Calu3 (cell line): ENCODE data around the gene NBPF14. TPM values are rescaled to one million over a fixed set of nuclear protein-coding genes. Genes with fewer than 3 reads are reported as not detected.
A peak's percentile ranks its signal among the peaks of the same experiment; 100 is the strongest.
"Not testable (repeated sequence)": the region's sequence is repeated elsewhere in the genome, so short reads cannot be mapped to it uniquely, and the experiment has no call there.

Source experiments
- BruUV-seq: library from RNA; stranded (reverse); fragments of 400-500 nt; replicated peaks from 2 replicates; lab custom pipeline; 2021; lab: Mats Ljungman, UMichigan
- CTCF ChIA-PET: fragments of 300-600 bp; sonication (Branson Sonifier 250); formaldehyde crosslinking; loops from one replicate; lab custom pipeline; 2022; ENCODE audit warnings: antibody characterized with exemption; lab: Charles Lee
- DNase-seq: peaks from one replicate; pipeline ENCODE4 v3.0.0; 2022
- H3K27ac Mint-ChIP-seq: one replicate; pipeline ENCODE4 v1.8.0; 2022; ENCODE audit warnings: mixed read lengths; ENCODE audit not compliant: unreplicated experiment
- H3K27me3 Mint-ChIP-seq: one replicate; pipeline ENCODE4 v1.8.0; 2022; ENCODE audit warnings: mixed read lengths; ENCODE audit not compliant: unreplicated experiment
- H3K36me3 Mint-ChIP-seq: one replicate; pipeline ENCODE4 v1.8.0; 2022; ENCODE audit warnings: mild to moderate bottlenecking, moderate library complexity, mixed read lengths; ENCODE audit not compliant: insufficient read depth, unreplicated experiment
- H3K4me1 Mint-ChIP-seq: one replicate; pipeline ENCODE4 v1.8.0; 2022; ENCODE audit warnings: mild to moderate bottlenecking, low read depth, mixed read lengths; ENCODE audit not compliant: unreplicated experiment
- H3K4me3 Mint-ChIP-seq: one replicate; pipeline ENCODE4 v1.8.0; 2022; ENCODE audit warnings: mild to moderate bottlenecking, low read depth, moderate library complexity, mixed read lengths; ENCODE audit not compliant: unreplicated experiment
- H3K9me3 Mint-ChIP-seq: one replicate; pipeline ENCODE4 v1.8.0; 2022; ENCODE audit warnings: low read depth, mixed read lengths; ENCODE audit not compliant: unreplicated experiment
- intact Hi-C: fragments of 100-400 bp; cut with micrococcal nuclease; formaldehyde crosslinking; loops from one replicate; pipeline ENCODE4 v1.10.0; 2022; ENCODE audit not compliant: unreplicated experiment
- total RNA-seq: library from RNA; stranded (reverse); gene quantifications from 2 replicates; pipeline ENCODE4 v1.2.3, GENCODE V29; 2022
- TF ChIP-seq, protein P1 (sequence below): fragments of 200-600 bp; IDR thresholded peaks from one replicate; pipeline ENCODE4 v1.8.0; 2022; ENCODE audit warnings: antibody characterized with exemption; ENCODE audit not compliant: unreplicated experiment

The NBPF14 gene
- total RNA-seq, 1 experiment from 2014 or later: 30.7 TPM

DNA sequence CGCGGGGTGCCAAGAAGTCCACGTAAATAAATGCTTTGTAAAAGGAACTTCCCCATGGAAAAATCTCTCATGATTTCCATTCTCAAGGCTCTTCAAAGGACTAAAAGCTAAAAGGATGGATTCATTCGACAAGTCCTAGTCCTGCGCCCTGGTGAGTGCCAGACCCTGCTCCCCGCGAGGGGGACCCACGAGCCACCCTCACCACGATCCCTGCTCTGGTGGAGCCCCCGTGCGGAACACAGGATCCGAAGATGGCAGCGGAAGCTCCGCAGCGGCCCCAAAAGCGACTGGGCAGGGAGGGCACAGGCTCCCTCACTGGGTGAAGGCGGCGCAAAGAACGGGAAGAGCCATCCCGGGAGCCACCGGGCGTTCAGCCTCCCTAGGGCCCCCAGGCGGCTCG, 67.2 kb downstream of the NBPF14 start:
- BruUV-seq, H3K4me1 Mint-ChIP-seq, H3K27ac Mint-ChIP-seq, CTCF ChIA-PET, H3K27me3 Mint-ChIP-seq, H3K36me3 Mint-ChIP-seq, H3K4me3 Mint-ChIP-seq, H3K9me3 Mint-ChIP-seq: not testable (repeated sequence)
- TF ChIP-seq, protein P1, sequence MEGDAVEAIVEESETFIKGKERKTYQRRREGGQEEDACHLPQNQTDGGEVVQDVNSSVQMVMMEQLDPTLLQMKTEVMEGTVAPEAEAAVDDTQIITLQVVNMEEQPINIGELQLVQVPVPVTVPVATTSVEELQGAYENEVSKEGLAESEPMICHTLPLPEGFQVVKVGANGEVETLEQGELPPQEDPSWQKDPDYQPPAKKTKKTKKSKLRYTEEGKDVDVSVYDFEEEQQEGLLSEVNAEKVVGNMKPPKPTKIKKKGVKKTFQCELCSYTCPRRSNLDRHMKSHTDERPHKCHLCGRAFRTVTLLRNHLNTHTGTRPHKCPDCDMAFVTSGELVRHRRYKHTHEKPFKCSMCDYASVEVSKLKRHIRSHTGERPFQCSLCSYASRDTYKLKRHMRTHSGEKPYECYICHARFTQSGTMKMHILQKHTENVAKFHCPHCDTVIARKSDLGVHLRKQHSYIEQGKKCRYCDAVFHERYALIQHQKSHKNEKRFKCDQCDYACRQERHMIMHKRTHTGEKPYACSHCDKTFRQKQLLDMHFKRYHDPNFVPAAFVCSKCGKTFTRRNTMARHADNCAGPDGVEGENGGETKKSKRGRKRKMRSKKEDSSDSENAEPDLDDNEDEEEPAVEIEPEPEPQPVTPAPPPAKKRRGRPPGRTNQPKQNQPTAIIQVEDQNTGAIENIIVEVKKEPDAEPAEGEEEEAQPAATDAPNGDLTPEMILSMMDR: peak; percentile 29
- DNase-seq: peak; percentile 68
- intact Hi-C loops: loop anchor here (10.0 kb wide), 1 partner anchor 154 kb away; no protein-coding TSS in a partner anchor

DNA sequence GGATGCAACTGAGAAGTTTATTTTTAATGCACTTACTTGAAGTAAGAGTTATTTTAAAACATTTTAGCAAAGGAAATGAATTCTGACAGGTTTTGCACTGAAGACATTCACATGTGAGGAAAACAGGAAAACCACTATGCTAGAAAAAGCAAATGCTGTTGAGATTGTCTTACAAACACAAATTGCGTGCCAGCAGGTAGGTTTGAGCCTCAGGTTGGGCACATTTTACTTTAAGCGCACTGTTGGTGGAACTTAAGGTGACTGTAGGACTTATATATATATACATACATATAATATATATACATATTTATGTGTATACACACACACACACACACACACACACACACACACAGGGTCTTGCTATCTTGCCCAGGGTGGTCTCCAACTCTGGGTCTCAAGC, 69.2 kb downstream of the NBPF14 start:
- H3K27ac Mint-ChIP-seq, DNase-seq, H3K27me3 Mint-ChIP-seq, H3K9me3 Mint-ChIP-seq, BruUV-seq, H3K4me1 Mint-ChIP-seq, CTCF ChIA-PET, H3K4me3 Mint-ChIP-seq: not testable (repeated sequence)
- intact Hi-C loops: loop anchor here (10.0 kb wide), 1 partner anchor 152 kb away; no protein-coding TSS in a partner anchor
- peaks cover 23% of the 10 kb centered on the region for H3K36me3 Mint-ChIP-seq

- CTCF ChIA-PET: not testable (repeated sequence)
- H3K36me3 Mint-ChIP-seq: peaks cover 17% of the 10 kb centered on the region
These were observed 72.3 kb downstream of the NBPF14 start for GRCh38 chr1:148523205-148524144.

DNA sequence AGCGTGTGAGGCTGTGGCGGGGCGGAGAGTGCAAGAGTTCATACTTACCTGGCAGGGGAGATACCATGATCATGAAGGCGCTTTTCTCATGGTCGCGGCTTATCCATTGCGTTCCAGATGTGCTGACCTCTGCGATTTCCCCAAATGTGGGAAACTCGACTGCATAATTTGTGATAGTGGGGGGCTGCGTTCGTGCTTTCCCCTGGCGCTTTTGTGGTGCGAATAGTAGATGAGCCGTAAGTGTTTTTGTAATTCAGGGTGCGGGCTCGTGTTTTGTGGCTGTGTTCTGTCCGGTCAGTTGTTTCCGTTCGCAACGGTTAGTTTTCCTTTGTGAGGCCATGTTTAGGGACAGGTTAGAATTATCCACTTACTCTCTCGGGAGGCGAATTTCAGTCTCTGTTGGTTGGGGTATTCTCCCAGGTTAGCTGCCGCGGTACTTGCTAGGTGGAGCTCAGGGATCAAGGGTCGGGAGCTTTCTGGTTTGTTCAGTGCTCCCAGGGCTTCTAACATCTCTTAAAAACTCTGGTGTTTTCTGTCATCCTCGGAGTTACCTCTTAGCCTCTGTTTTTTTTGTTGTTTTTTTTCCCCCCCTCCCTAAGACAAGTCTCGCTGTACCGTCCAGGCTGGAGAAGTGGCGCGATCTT, 73.1 kb downstream of the NBPF14 start:
- H3K27me3 Mint-ChIP-seq, CTCF ChIA-PET, H3K9me3 Mint-ChIP-seq, H3K4me1 Mint-ChIP-seq: not testable (repeated sequence)
- intact Hi-C loops: loop anchor here (10.0 kb wide), 1 partner anchor 148 kb away; no protein-coding TSS in a partner anchor
- H3K4me3 Mint-ChIP-seq: peak overlapping the region; percentile 78
- DNase-seq: peak; percentile 90
- peak overlapping the region; percentile 100 for H3K27ac Mint-ChIP-seq
- H3K36me3 Mint-ChIP-seq: peaks cover 17% of the 10 kb centered on the region
- BruUV-seq: TSS peak; percentile 95

More at GRCh38 chr1:148523205-148524144, 72.3 kb downstream of the NBPF14 start:
- DNase-seq, H3K4me1 Mint-ChIP-seq, H3K9me3 Mint-ChIP-seq, BruUV-seq, H3K27me3 Mint-ChIP-seq: not testable (repeated sequence)
- peak overlapping the region; percentile 100 for H3K27ac Mint-ChIP-seq
- peak overlapping the region; percentile 78 for H3K4me3 Mint-ChIP-seq
- intact Hi-C loops: loop anchor here (10.0 kb wide), 1 partner anchor 149 kb away; no protein-coding TSS in a partner anchor

DNA sequence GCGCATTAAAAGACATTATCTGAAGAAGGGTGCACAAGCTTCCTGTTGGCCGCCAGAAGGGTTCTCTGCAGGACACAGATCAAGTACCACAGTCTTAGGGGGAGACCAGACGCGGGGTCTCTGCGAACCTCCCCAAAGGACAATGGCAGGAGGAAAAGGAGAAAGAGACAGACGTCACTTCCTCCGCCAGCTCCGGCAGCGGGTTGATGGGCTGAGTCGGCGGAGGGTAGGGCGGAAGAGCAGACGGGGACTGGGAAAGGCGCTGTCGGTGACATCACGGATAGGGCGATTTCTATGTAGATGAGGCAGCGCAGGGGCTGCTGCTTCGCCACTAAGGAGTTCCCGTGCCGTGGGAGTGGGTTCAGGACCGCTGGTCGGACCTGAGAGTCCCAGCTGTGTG, 73.7 kb downstream of the NBPF14 start:
- H3K36me3 Mint-ChIP-seq: peaks cover 17% of the 10 kb centered on the region
- H3K4me3 Mint-ChIP-seq: peak overlapping the region; percentile 78
- DNase-seq: peak; percentile 90
- peak overlapping the region; percentile 100 for H3K27ac Mint-ChIP-seq
- CTCF ChIA-PET, H3K27me3 Mint-ChIP-seq, BruUV-seq, H3K9me3 Mint-ChIP-seq, H3K4me1 Mint-ChIP-seq: not testable (repeated sequence)
- intact Hi-C loops: loop anchor here (10.0 kb wide), 1 partner anchor 147 kb away; no protein-coding TSS in a partner anchor

GRCh38 chr1:148514310-148514709, 81.5 kb downstream of the NBPF14 start:
- H3K9me3 Mint-ChIP-seq, H3K27ac Mint-ChIP-seq, H3K27me3 Mint-ChIP-seq, intact Hi-C loops, H3K4me1 Mint-ChIP-seq, H3K4me3 Mint-ChIP-seq, DNase-seq, CTCF ChIA-PET, BruUV-seq, H3K36me3 Mint-ChIP-seq: not testable (repeated sequence)

- H3K9me3 Mint-ChIP-seq, H3K27me3 Mint-ChIP-seq, CTCF ChIA-PET, intact Hi-C loops, DNase-seq, BruUV-seq, H3K36me3 Mint-ChIP-seq, H3K4me1 Mint-ChIP-seq, H3K27ac Mint-ChIP-seq, H3K4me3 Mint-ChIP-seq: not testable (repeated sequence)
These were observed 83.1 kb downstream of the NBPF14 start for GRCh38 chr1:148512571-148513184.

DNA sequence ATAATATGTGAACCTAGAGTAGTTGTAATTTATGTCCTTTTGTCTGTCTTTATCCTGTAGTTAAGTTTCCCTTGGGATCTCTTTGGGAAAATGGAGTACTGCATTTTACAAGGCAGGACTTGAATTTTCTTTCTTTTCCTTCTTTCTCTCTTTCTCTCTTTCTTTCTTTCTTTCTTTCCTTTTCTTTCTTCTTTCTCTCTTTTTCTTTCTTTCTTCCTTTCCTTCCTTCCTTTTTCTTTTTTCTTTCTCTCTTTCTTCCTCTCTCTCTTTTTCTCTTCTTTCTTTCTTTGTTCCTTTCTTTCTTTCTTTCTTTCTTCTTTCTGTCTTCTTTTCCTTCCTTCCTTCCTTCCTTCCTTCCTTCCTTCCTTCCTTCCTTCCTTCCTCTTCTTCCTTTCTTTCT, 101.9 kb downstream of the NBPF14 start:
- intact Hi-C loops, CTCF ChIA-PET, DNase-seq, BruUV-seq, H3K9me3 Mint-ChIP-seq, H3K36me3 Mint-ChIP-seq, H3K27me3 Mint-ChIP-seq, H3K4me3 Mint-ChIP-seq, H3K27ac Mint-ChIP-seq, H3K4me1 Mint-ChIP-seq: not testable (repeated sequence)
